GM23338 (cell line): ENCODE measurements around the gene RNF4. TPM values are rescaled to one million over a fixed set of nuclear protein-coding genes. Genes with fewer than 3 reads are reported as not detected.

Source experiments
- ATAC-seq: fragments of 200-7000 bp; cut with Tn5 transposase; 3 replicates; pipeline ENCODE4 v1.9.1; 2020
- DNase-seq: peaks from one replicate; pipeline ENCODE4 v3.0.0-alpha.2; 2015; ENCODE audit warnings: low spot score
- H2AFZ ChIP-seq: fragments of 200-600 bp; sonication (generic); 2 replicates; pipeline ENCODE4 v1.8.0; 2016; ENCODE audit warnings: antibody characterized with exemption, mild to moderate bottlenecking, moderate library complexity
- H3F3A ChIP-seq: fragments of 200-600 bp; sonication (generic); replicated peaks from 2 replicates; pipeline ENCODE4 v1.8.0; 2017; ENCODE audit warnings: antibody characterized with exemption, mixed run types, low read depth
- H3K27ac ChIP-seq: fragments of 200-600 bp; sonication (generic); 2 replicates; pipeline ENCODE4 v1.6.1; 2016; ENCODE audit warnings: low read depth
- H3K27me3 ChIP-seq: fragments of 200-600 bp; sonication (generic); 2 replicates; pipeline ENCODE4 v1.8.0; 2016; ENCODE audit warnings: mild to moderate bottlenecking, mixed run types, moderate library complexity; ENCODE audit not compliant: insufficient read depth
- H3K36me3 ChIP-seq: fragments of 200-600 bp; sonication (generic); 2 replicates; pipeline ENCODE4 v1.8.0; 2016; ENCODE audit warnings: mild to moderate bottlenecking; ENCODE audit not compliant: insufficient read depth
- H3K4me1 ChIP-seq: fragments of 200-600 bp; sonication (generic); 2 replicates; pipeline ENCODE4 v1.8.0; 2016; ENCODE audit warnings: mild to moderate bottlenecking, moderate library complexity; ENCODE audit not compliant: insufficient read depth
- H3K4me2 ChIP-seq: fragments of 200-600 bp; sonication (generic); 2 replicates; pipeline ENCODE4 v1.7.1; 2017; ENCODE audit warnings: mixed run types
- H3K4me3 ChIP-seq: fragments of 200-600 bp; sonication (generic); 2 replicates; pipeline ENCODE4 v1.6.1; 2016; ENCODE audit warnings: mixed run types
- H3K79me2 ChIP-seq: fragments of 200-600 bp; sonication (generic); replicated peaks from 2 replicates; pipeline ENCODE4 v1.8.0; 2017; ENCODE audit warnings: mild to moderate bottlenecking; ENCODE audit not compliant: insufficient read depth
- H3K9me2 ChIP-seq: fragments of 200-600 bp; sonication (generic); 2 replicates; pipeline ENCODE4 v1.8.0; 2017; ENCODE audit not compliant: insufficient read depth
- H4K20me1 ChIP-seq: fragments of 200-600 bp; sonication (generic); replicated peaks from 2 replicates; pipeline ENCODE4 v1.8.0; 2017; ENCODE audit warnings: mild to moderate bottlenecking; ENCODE audit not compliant: insufficient read depth
- H3K27ac Mint-ChIP-seq: 2 replicates; pipeline ENCODE4 v1.8.0; 2020; ENCODE audit warnings: inconsistent platforms, mild to moderate bottlenecking, moderate library complexity, mixed read lengths
- H3K27me3 Mint-ChIP-seq: 3 replicates; pipeline ENCODE4 v1.8.0; 2022; ENCODE audit warnings: low read depth, mild to moderate bottlenecking, moderate library complexity, mixed read lengths, inconsistent platforms; ENCODE audit not compliant: insufficient read depth, poor library complexity
- H3K36me3 Mint-ChIP-seq: 3 replicates; pipeline ENCODE4 v1.8.0; 2021; ENCODE audit warnings: low read depth, mild to moderate bottlenecking, inconsistent platforms, moderate library complexity, mixed read lengths
- H3K4me1 Mint-ChIP-seq: 3 replicates; pipeline ENCODE4 v1.8.0; 2020; ENCODE audit warnings: mild to moderate bottlenecking, inconsistent platforms, mixed read lengths
- H3K4me3 Mint-ChIP-seq: 3 replicates; pipeline ENCODE4 v1.8.0; 2021; ENCODE audit warnings: moderate library complexity, mild to moderate bottlenecking, inconsistent platforms, mixed read lengths
- H3K9me3 Mint-ChIP-seq: 3 replicates; pipeline ENCODE4 v1.8.0; 2020; ENCODE audit warnings: moderate library complexity, mild to moderate bottlenecking, inconsistent platforms, mixed read lengths
- CREB1 ChIP-seq: fragments of 250-450 bp; sonication (Bioruptor Pico); IDR thresholded peaks from 2 replicates; pipeline ENCODE4 v1.5.0; 2020; ENCODE audit warnings: low read depth, mild to moderate bottlenecking, moderate library complexity
- CTCF ChIP-seq, 2 experiments: fragments of 200-600 bp in 1 of 2; sonication (generic) in 1 of 2; conservative IDR thresholded peaks; 2 replicates each; pipeline versions ENCODE4 v1.5.1 to v1.6.1; 2016 to 2017; ENCODE audit warnings: antibody characterized with exemption in 2 of 2, low read depth in 2 of 2, mild to moderate bottlenecking in 2 of 2, moderate library complexity in 1 of 2
- ETS1 ChIP-seq: IDR thresholded peaks from 2 replicates; pipeline ENCODE4 v1.6.1; 2016; ENCODE audit warnings: antibody characterized with exemption
- EZH2phosphoT487 ChIP-seq: fragments of 200-600 bp; sonication (generic); IDR thresholded peaks from one replicate; pipeline ENCODE4 v1.8.1; 2018; ENCODE audit warnings: antibody characterized with exemption; ENCODE audit not compliant: unreplicated experiment
- NANOG ChIP-seq: IDR thresholded peaks from 2 replicates; pipeline ENCODE4 v1.6.1; 2016; ENCODE audit warnings: antibody characterized with exemption, borderline replicate concordance
- POLR2AphosphoS5 ChIP-seq: IDR thresholded peaks from 2 replicates; pipeline ENCODE4 v1.6.1; 2016; ENCODE audit warnings: antibody characterized with exemption, low read depth
- REST ChIP-seq: IDR thresholded peaks from one replicate; pipeline ENCODE4 v1.6.1; 2018; ENCODE audit warnings: antibody characterized with exemption; ENCODE audit not compliant: unreplicated experiment
- STAT1 ChIP-seq: IDR thresholded peaks from one replicate; pipeline ENCODE4 v1.6.1; 2016; ENCODE audit warnings: antibody characterized with exemption; ENCODE audit not compliant: unreplicated experiment
- ZNF114 ChIP-seq: fragments of 250-450 bp; sonication (Bioruptor Pico); IDR thresholded peaks from 2 replicates; pipeline ENCODE4 v1.5.0; 2020; ENCODE audit warnings: mild to moderate bottlenecking, moderate library complexity
- ZNF462 ChIP-seq: fragments of 250-450 bp; sonication (Bioruptor Pico); IDR thresholded peaks from 2 replicates; pipeline ENCODE4 v1.5.0; 2020; ENCODE audit warnings: mild to moderate bottlenecking, moderate library complexity
- polyA plus RNA-seq: library from polyadenylated mRNA; unstranded; fragments of >200 nt; fragmentation: Nextera tagmentation; extraction: Ambion mirVana; gene quantifications from 2 replicates; pipeline ENCODE4 v1.2.1, GENCODE V29; 2016
- total RNA-seq: library from RNA; depleted of rRNA; stranded (reverse); fragments of >200 nt; shearing (Covaris generic); gene quantifications from 2 replicates; pipeline ENCODE4 v1.2.3, GENCODE V29; 2014

The RNF4 gene
- total and polyA plus RNA-seq, 2 experiments from 2014 or later = 47.7 to 77.2 TPM

GRCh38 chr4:2489841-2490552, 21.1 kb downstream of the RNF4 start (continued):
- TF ChIP-seq ZNF462 (CRISPR knock-in tag) = no peak

GRCh38 chr4:2492970-2493369, 24.1 kb downstream of the RNF4 start:
- Mint-ChIP-seq H3K9me3 (no peaks in the 10 kb centered on the region), H3K36me3 (peaks cover 84% of the 10 kb centered on the region), H3K27me3 (peaks cover 1% of the 10 kb centered on the region), H3K27ac (no peak overlapping the region), H3K4me1 (peaks cover 7% of the 10 kb centered on the region; the same call in 2 of the 3 replicates), H3K4me3 (no peak overlapping the region)
- DNase-seq = no peak
- Histone ChIP-seq H3K4me2 (no peak overlapping the region), H3K4me3 (no peak overlapping the region), H2AFZ (no peak overlapping the region), H3K4me1 (no peaks in the 10 kb centered on the region), H3K36me3 (peaks cover 52% of the 10 kb centered on the region), H3K9me2 (no peaks in the 10 kb centered on the region), H4K20me1 (peaks cover 61% of the 10 kb centered on the region), H3K27me3 (no peaks in the 10 kb centered on the region), H3F3A (peaks cover 25% of the 10 kb centered on the region), H3K79me2 (peaks cover 91% of the 10 kb centered on the region), H3K27ac (no peak overlapping the region)
- no peak for ATAC-seq
- no peak for TF ChIP-seq CTCF (conservative IDR thresholded peaks at IDR 0.05; ENCODE audit: low read depth in 2 of 2)
- TF ChIP-seq ZNF114 (CRISPR knock-in tag) = no peak
- TF ChIP-seq POLR2AphosphoS5 = no peak
- no peak for TF ChIP-seq NANOG
- TF ChIP-seq CREB1 (CRISPR knock-in tag) = no peak
- no peak for TF ChIP-seq EZH2phosphoT487
- TF ChIP-seq STAT1 = no peak
- no peak for TF ChIP-seq REST
- no peak for TF ChIP-seq ETS1
